Kidney tubule cell (primary cell): ENCODE data around the gene KIF17.

Experiments used
- DNase-seq: peaks from one replicate; pipeline ENCODE4 v3.0.0-alpha.2; 2018; ENCODE audit warnings: low spot score

The KIF17 gene

GRCh38 chr1:20710469-20711284, 7.1 kb downstream of the KIF17 start:
- DNase-seq: no peak

DNA sequence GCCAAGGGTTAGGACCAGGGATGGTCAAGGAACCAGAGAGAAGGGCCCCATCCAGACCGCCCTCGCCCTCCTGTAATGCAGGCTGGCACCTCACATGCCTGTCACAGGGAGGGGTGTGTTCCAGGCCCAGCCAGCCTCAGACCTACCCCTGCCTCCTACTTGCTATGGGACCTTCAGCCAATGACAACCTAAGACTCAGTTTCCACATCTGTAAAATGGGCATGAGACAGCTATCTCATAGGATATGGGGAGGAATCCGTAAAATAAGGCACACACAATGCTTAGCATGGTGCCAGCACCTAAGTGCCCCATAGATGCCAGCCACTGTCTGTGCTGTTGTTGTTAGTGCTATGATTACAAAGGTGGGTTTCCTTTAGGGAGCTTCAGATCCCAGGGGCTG, 7.9 kb downstream of the KIF17 start:
- DNase-seq: no peak

DNA sequence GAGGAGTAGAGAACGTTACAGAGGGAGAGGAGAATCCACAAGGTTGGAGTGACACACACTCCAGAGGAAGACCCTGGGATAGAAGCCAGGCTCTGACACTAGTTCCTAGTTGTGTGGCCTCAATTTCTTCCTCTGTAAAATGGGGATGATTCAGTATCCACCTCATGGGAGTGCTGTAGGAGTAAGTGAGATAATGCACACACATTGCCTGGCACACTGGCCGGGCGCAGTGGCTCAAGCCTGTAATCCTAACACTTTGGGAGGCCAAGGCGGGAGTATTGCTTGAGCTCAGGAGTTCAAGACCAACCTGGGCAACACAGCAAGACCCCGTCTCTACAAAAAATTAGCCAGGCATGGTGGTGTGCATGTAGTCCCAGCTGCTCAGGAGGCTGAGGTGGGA, 8.9 kb downstream of the KIF17 start:
- no peak for DNase-seq

GRCh38 chr1:20708057-20708456, 9.8 kb downstream of the KIF17 start:
- DNase-seq: no peak

DNA sequence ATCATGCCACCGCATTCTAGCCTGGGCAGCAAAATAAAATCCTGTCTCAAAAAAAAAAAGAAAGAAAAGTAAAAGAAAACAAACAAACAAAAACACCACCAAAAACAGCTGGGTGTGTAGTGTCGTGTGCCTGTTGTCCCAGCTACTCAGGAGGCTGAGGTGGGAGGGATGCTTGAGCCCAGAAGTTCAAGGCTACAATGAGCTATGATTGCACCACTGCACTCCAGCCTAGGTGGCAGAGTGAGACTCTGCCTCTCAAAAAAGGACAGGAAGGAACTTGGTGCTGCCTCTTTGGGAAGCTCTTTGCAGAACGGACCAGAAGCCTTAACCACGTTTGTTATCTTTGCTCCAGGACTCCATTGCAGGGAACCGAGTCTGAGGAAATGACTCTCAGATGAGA, 11.0 kb downstream of the KIF17 start:
- no peak for DNase-seq

DNA sequence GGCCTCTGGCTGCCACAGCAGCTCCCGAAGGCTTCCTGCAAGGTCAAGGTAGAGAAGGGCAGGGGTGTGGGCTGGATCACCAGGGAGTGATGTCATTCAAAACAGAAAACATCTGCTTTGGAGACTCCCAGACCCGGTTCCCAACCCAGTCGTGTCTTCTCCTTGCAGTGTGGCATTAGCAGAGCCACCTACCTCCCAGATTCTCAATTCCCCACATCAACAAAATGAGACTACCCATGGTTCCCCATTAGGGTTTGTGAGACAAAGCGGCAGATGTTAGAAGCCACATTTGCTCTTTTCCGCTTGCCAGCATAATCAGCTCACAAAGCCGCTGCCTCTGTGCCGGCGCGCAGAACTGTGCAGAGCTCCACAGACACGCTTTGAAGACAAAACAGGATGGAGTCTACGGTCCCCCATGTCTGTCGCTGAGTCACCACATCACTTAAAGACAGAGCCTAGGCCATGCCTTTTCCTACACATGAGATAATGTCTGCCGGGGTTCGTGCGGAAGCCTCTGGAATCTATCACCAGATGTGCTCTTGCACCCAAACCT, 12.5 kb downstream of the KIF17 start:
- no peak for DNase-seq

DNA sequence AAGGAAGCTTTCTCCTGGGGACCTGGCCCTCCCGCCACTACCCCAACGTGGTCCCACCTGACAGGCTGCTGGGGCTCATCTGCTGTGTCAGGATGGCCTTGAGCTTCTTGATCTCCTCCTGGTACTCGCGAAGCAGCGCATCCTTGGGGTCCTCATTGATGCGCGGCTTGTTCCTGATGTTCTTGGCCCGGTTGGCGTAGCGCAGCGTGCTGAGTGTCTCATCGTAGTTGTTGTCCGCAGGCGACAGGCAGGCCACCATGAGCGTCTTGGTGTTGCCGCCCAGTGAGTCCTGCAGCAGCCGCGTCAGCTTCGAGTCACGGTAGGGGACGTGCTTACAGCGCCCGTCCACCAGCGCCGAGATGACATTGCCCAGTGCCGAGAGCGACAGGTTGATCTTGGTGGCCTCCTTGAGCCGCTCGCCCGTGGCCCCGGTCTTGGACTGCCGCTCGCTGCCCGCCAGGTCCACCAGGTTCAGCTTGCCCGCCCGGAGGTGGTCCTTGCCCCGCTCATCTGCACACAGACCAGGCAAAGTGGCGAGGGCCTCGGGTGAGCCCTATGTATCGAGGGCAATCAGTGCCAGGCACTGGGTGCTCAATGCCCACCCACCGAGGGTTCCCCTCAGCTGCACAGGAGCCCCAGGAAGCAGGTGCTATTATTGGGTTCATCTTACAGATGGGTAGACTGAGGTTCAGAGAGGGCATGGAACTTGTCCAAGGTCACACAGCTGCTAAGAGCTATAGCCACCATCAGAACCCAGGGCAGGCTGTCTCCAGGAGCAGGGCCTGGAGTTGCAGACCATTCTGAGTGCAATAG, 13.2 kb downstream of the KIF17 start:
- DNase-seq: no peak

GRCh38 chr1:20703124-20703756, 14.6 kb downstream of the KIF17 start:
- DNase-seq: no peak

DNA sequence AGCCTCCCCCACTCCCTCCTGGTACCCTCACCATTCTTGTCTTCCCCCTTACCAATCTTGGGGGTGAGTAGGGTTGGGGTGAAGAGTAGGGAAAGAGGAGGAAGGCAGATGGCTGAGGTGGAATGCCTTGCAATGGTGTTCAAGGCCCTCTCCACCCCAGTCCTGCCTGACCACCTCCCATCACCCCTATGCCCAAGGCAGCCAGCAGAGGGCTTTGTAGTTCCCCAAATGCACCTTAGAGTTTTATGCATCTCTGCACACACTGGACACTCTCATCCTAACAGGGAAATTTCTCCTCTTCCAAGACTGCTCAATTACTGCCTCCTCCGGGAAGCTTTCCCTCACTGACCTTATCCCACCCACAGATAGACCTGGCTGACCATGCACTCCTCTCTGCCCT, 15.4 kb downstream of the KIF17 start:
- peak; percentile 23 for DNase-seq

DNA sequence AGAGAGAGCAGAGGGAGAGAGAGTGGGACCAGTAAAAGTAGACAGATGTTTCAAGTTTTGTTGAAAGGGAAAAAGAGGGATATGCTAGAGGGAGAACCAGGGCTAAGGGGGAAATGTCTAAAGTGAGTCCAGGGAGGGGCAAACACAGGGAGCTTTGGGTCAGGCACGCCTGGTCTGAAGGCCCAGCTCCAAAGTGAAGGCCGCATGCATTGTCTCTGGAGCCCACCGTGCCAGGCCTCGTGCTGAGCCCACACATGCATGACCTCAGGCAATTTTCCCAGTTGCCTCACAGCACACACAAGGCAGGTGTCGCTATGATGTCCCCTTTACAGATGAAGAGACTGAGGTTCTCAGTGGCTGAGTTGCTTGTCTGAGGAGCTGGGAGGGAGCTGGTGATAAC, 16.0 kb downstream of the KIF17 start:
- no peak for DNase-seq

- DNase-seq: no peak
Observed at GRCh38 chr1:20701446-20701845, 16.4 kb downstream of the KIF17 start.

DNA sequence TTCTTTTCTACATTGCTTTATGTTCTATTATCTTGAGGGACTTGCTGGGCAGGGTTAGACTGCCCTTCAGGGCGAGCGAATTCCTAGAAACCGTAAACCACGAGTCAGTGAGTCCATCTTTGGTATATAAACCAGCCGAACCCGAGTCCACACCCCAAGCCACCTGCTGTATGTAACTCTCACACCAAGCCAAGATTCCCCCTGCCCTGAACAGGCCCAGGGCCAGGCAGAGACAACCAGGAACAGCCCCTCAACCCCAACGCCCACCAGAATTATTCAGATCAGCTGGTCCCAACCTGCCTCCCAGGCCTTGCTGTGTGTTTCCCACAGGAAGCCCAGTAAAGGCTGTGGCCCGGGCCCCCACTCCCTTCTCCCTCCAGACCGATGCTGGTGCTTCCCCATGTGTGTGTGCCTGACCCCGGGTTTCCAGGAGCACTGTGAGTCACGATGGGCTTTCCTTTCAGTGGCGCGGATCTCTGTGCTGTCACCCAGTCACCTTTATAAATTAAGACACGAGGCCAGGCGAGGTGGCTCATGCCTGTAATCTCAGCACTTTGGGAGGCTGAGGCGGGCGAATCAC, 17.1 kb downstream of the KIF17 start:
- DNase-seq: no peak

DNA sequence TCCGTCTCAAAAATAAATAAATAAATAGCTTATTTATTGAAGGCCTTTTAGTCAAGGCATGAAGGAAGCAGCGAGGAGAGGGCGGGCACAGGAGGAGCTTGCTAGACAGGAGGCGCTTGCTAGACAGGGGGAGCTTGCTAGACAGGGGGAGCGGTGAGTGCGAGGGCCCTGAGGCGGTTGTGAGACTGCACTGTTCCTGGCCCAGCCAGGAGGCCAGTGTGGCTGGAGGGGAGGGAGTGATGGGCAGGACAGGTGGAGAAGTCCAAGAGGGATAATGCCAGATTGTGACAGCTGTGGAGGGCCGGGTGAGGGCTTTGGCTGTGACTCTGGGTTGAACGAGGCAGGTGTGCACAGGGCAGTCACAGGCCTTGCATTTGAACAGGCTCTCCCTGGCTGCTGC, 18.2 kb downstream of the KIF17 start:
- no peak for DNase-seq

GRCh38 chr1:20698195-20698910, 19.5 kb downstream of the KIF17 start:
- peak; percentile 61 for DNase-seq

GRCh38 chr1:20697563-20697962, 20.2 kb downstream of the KIF17 start:
- DNase-seq: no peak

DNA sequence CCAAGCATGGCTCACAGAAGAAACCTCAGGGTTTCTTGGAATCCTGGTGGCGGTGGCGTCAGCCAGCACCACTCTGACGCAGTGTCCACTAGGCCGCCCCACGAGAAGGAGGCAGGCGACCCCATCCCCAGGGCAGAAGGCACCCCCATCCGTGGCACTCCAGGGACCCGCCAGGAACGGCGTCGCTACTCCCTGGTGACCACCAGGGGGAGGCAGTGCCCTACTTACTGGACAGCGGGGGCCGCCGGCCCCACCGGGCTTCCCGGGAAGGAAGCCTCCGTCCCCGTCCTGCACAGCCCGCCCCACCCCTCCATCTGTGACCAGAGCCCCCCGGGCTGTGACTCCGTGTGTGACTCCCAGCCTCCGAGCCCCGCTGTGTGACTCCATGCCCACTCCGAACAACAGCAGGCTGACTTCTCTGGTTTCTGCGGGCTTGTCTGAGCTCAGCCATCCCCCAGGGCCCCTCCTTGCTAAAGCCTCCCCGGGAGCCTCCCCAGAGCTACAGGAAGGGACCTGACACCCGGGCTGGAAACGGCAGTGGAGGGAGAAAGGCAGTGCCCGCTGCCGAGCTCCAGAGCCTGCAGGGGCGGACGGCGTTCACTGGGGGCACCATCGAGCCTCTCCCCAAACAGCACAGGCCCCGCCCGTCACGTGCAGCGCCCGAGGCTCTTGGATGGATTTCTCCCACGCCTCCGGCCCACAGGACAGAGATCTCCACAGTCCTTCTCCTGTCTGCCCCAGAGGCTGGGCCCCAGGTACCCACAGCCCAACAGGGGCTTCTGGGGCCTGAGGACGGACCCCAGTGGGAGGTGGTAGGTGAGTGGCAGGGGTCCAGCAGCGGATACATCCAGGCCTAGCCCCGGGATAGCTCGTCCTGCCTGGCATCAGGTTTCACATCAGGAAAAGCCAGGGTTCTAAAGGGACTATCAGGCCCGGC, 21.1 kb downstream of the KIF17 start:
- peak; percentile 93 for DNase-seq

GRCh38 chr1:20695515-20695914, 22.3 kb downstream of the KIF17 start:
- DNase-seq: no peak

DNA sequence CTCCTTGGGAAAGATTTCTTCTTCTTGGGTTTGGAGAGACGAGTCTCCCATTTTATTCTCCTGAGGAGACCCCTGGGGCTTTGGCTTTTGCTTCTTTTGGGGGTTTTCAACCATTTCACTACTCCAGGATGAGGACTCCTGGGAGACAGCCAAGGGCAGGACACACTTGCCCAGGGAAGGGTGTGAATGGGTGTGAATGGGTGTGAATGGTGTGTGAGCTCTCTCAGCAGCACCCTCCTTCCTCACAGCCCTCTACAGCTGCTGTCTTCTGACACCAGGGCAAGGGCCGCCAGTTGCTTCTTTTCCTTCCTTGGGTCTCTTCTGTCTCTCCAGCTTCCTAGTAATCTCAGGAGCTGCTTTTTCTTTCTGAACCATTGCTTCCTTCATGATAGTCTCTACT, 24.2 kb downstream of the KIF17 start:
- no peak for DNase-seq

DNA sequence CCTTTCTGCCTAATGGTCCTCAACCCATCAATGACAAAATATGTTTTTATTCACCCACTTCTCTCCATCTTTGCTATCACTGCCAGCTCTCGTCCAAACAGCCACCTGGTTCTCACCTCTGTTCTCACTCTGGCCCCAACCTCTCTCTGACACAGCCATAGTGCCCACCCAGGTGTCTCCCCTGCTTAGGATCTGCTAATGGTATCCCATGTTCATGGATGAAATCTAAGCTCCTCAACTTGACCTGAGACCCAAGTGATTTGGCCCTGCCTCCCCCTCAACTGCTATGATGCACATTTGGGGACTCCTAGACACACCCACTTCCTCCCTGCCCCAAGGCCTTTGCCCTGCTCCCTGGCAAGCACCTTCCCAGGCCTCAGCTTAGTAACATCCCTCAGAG, 25.9 kb downstream of the KIF17 start:
- no peak for DNase-seq

DNA sequence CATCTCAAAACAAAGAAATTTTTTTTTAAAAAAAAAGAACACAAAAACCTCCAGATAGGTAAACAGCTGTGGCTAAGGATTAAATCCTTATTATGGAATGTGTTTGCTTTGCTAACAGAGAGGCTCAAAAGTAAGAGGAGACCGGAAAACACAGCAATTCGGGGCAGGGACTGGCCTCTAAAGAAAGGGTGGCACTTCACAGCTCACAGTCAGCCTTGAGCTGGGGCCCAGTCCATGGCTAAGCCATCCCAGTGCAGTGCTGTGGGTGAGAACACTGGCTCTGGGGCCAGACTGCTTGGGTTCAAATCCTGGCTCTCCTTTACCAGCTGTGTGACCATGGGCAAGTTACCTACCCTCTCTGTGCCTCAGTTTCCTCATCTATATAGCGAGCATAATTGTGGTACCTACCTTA, 28.2 kb downstream of the KIF17 start:
- DNase-seq: no peak
